WI38 (cell line): ENCODE data around the gene C1orf116.

Source experiments
- H3K4me3 ChIP-seq: 2 replicates; pipeline ENCODE4 v1.5.1; 2011; ENCODE audit warnings: low read depth, mild to moderate bottlenecking, control low read depth, low read length
- CTCF ChIP-seq: IDR thresholded peaks from 2 replicates; pipeline ENCODE4 v1.5.1; 2012; ENCODE audit warnings: low read depth, mild to moderate bottlenecking, control low read depth, low read length

C1orf116 gene

GRCh38 chr1:206978259-206978658, 54.3 kb downstream of the C1orf116 start:
- no peak for TF ChIP-seq CTCF

DNA sequence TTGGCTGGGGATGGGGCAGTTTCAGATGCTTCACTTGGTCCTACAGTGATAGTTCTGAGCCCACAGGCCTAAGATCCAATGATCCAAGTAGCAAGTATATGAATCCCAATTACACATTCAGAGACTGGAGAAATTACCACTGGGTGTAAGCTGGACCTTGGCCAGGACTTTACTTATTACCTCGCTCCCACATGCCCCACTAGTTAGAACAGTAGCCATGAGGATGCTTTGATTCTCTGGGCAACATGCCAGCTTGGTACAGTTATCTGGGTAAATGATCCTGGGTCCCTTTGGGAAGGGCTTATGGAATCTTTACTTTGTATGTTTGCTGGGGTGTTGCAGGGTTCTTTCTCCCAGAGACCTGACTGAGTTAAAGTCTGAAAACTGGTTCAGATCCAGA, 57.2 kb downstream of the C1orf116 start:
- no peak overlapping the region for H3K4me3 ChIP-seq
- TF ChIP-seq CTCF, result no peak

More at GRCh38 chr1:206978259-206978658, 54.3 kb downstream of the C1orf116 start:
- no peak overlapping the region for H3K4me3 ChIP-seq

DNA sequence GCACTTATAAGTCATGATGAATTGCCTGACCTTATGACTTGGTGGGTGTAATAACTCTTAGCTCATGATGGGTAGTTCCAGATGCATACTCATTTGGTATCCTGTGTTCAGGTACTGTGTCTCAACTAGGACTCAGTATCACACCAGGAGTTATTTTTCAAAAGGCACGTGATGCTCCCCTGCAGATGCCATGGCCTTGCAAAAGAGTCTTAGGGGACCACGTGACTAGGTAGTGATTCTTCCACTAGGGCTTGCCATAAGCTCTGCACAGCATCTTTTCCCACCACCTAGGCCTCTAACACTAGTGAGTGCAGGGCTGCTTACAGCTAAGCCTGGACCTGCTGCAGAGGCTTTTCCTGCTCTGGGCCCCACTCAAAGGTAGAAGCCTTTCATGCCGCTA, 58.4 kb downstream of the C1orf116 start:
- no peak for TF ChIP-seq CTCF

DNA sequence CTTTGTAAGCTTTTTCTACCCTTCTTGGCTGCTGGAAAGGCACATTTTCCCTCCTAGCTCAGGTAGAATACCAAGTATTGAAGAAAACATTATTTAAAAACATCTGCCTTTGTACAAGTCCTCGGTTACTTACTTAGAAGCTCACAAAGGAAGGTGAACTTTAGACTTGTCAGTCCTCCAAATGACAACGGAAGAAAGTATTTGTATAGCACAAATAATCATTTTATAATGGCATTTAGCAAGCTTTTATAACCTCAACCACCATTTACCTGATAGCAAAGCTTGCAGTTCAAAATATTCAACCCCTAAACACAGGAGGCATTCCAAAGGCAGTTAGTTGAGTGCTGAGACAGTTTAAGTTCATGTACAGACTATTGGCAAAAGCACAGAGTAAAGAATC, 59.8 kb downstream of the C1orf116 start:
- TF ChIP-seq CTCF, result no peak

More for the DNA sequence above, 58.4 kb downstream of the C1orf116 start:
- H3K4me3 ChIP-seq, result no peak overlapping the region

DNA sequence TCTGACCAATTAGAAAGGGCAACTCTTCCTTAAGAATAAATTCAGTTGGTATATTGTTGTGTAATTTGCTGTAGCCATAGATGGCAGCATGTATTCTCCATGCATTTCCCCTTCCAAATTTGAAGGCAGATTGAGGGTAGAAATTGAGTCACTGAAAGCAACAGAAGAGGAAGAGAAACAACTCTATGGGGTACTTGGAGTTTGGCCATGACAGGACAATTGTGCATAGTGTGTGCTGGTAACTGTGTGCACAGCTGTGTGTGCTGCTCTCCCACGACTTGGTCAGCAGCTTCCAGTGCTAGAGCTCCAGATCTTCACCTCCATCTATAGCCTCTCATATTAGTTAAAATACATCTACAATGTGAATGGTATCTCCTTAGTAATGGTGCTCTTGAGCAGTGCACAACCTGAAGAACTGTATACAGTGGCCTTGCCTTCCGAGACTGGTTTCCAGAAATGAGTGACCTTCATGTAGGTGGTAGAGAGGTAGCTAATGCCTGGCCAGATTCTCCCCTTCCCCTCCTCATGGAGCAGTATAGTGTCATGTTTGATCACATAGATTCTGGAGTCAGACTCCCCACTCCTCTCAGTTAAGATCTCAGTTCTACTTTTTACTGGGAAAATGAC, 61.4 kb downstream of the C1orf116 start:
- H3K4me3 ChIP-seq, result no peak overlapping the region
- TF ChIP-seq CTCF, result no peak

More for the DNA sequence above, 59.8 kb downstream of the C1orf116 start:
- no peak overlapping the region for H3K4me3 ChIP-seq

DNA sequence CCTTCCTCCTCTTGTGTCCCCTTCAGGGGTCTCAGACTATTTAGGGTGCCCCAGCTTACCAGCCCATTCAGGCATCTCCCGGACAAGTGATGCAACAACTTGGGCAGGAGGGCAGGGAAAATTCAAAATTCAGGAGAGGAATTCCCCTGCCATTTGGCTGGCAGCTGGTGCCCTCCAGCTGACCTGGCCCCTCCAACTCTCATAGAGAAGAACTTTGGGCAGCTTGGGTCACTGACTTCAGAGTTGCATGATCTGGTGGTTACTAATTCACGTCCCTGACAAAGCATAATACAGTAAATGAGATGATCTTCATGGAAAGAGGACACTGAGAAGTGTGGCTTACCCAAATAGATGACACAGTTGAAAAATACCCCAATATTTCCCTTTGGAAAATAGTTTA, 62.1 kb downstream of the C1orf116 start, which contains the start of gene FCAMR:
Gene FCAMR, minus strand, starts transcription at position 15 of the 400 bp plus-strand sequence. CDS start 335 bp downstream, outside the sequence.
- no peak for TF ChIP-seq CTCF
- H3K4me3 ChIP-seq, result no peak within 1 kb of the TSS

- no peak overlapping the region for H3K4me3 ChIP-seq
- no peak for TF ChIP-seq CTCF
Measured at GRCh38 chr1:206969090-206969489, 63.5 kb downstream of the C1orf116 start.
